HEK293T (cell line): Measurements from ENCODE around the gene XRCC6.
"Not testable (repeated sequence)": the region's sequence is repeated elsewhere in the genome, so short reads cannot be mapped to it uniquely, and the experiment has no call there.

ENCODE experiments used
- BHLHE40 ChIP-seq: fragments of 450-650 bp; IDR thresholded peaks from 2 replicates; pipeline ENCODE4 v1.6.1; 2016; ENCODE audit warnings: mild to moderate bottlenecking, moderate library complexity, borderline replicate concordance
- CTBP1 ChIP-seq: fragments of 450-650 bp; IDR thresholded peaks from 2 replicates; pipeline ENCODE4 v1.6.1; 2016; ENCODE audit warnings: borderline replicate concordance
- FOXA1 ChIP-seq: fragments of 450-650 bp; IDR thresholded peaks from 2 replicates; pipeline ENCODE4 v1.6.1; 2016; ENCODE audit warnings: mild to moderate bottlenecking
- FOXK2 ChIP-seq: fragments of 450-650 bp; IDR thresholded peaks from 2 replicates; pipeline ENCODE4 v1.6.1; 2016; ENCODE audit warnings: mild to moderate bottlenecking
- HDGF ChIP-seq: fragments of 450-650 bp; IDR thresholded peaks from 2 replicates; pipeline ENCODE4 v1.6.1; 2017; ENCODE audit warnings: antibody characterized with exemption, borderline replicate concordance
- NFRKB ChIP-seq: fragments of 450-650 bp; IDR thresholded peaks from 2 replicates; pipeline ENCODE4 v1.6.1; 2016; ENCODE audit warnings: mild to moderate bottlenecking, moderate library complexity
- TARDBP ChIP-seq: fragments of 450-650 bp; IDR thresholded peaks from 2 replicates; pipeline ENCODE4 v1.6.1; 2016
- TF ChIP-seq, protein P1 (sequence below): fragments of 450-650 bp; IDR thresholded peaks from 2 replicates; pipeline ENCODE4 v1.6.1; 2016

DNA sequence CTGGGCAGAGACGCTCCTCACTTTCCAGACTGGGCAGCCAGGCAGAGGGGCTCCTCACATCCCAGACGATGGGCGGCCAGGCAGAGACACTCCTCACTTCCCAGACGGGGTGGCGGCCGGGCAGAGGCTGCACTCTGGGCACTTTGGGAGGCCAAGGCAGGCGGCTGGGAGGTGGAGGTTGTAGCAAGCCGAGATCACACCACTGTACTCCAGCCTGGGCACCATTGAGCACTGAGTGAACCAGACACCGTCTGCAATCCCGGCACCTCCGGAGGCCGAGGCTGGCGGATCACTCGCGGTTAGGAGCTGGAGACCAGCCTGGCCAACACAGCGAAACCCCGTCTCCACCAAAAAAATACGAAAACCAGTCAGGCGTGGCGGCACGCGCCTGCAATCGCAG is 10.5 kb downstream of the XRCC6 start:
- not testable (repeated sequence) for TF ChIP-seq CTBP1, BHLHE40, TARDBP, FOXA1, HDGF, NFRKB, FOXK2
- TF ChIP-seq, protein P1, sequence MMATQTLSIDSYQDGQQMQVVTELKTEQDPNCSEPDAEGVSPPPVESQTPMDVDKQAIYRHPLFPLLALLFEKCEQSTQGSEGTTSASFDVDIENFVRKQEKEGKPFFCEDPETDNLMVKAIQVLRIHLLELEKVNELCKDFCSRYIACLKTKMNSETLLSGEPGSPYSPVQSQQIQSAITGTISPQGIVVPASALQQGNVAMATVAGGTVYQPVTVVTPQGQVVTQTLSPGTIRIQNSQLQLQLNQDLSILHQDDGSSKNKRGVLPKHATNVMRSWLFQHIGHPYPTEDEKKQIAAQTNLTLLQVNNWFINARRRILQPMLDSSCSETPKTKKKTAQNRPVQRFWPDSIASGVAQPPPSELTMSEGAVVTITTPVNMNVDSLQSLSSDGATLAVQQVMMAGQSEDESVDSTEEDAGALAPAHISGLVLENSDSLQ = not testable (repeated sequence)
